ENCODE data around the gene CPNE5. TPM values are rescaled to one million over a fixed set of nuclear protein-coding genes. Genes with fewer than 3 reads are reported as not detected.

Gene CPNE5
- total and polyA plus RNA-seq, 4 donors: 0.93 to 5.2 (median 3.8) TPM

- no peak overlapping the region for H3K9ac ChIP-seq (ENCODE audit: insufficient read depth in 1 of 2, low read length in 2 of 2)
- H3K4me1 ChIP-seq (ENCODE audit: control insufficient read depth in 5 of 5, insufficient read depth in 5 of 5, low read length in 5 of 5): peaks cover 0 to 9% (median 4%) of the 10 kb centered on the region in 5 donors
- no peak overlapping the region for H3K27ac ChIP-seq (ENCODE audit: low read depth in 1 of 2, low read length in 1 of 2)
- WGBS, 2 donors: 82 to 89% methylated on average over 14 of the region's 14 CpGs
- H3K27me3 ChIP-seq (ENCODE audit: control insufficient read depth in 3 of 3, insufficient read depth in 3 of 3, low read length in 2 of 3): no peaks in the 10 kb centered on the region
- no peaks in the 10 kb centered on the region for H3K9me3 ChIP-seq (ENCODE audit: control insufficient read depth in 4 of 4, insufficient read depth in 3 of 4, low read length in 3 of 4)
- ATAC-seq (ENCODE audit: insufficient read depth, low FRiP score) (no peak), DNase-seq (no peak)
- TF ChIP-seq, protein P1, sequence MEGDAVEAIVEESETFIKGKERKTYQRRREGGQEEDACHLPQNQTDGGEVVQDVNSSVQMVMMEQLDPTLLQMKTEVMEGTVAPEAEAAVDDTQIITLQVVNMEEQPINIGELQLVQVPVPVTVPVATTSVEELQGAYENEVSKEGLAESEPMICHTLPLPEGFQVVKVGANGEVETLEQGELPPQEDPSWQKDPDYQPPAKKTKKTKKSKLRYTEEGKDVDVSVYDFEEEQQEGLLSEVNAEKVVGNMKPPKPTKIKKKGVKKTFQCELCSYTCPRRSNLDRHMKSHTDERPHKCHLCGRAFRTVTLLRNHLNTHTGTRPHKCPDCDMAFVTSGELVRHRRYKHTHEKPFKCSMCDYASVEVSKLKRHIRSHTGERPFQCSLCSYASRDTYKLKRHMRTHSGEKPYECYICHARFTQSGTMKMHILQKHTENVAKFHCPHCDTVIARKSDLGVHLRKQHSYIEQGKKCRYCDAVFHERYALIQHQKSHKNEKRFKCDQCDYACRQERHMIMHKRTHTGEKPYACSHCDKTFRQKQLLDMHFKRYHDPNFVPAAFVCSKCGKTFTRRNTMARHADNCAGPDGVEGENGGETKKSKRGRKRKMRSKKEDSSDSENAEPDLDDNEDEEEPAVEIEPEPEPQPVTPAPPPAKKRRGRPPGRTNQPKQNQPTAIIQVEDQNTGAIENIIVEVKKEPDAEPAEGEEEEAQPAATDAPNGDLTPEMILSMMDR (IDR thresholded peaks at IDR 0.05; ENCODE audit: control extremely low read depth, extremely low read depth): no peak
- no peaks in the 10 kb centered on the region for H3K36me3 ChIP-seq (ENCODE audit: control insufficient read depth in 4 of 4, insufficient read depth in 4 of 4, low read length in 4 of 4)
- H3K4me3 ChIP-seq: no peak overlapping the region
Observed at GRCh38 chr6:36821581-36822335, 17.5 kb downstream of the CPNE5 start.

DNA sequence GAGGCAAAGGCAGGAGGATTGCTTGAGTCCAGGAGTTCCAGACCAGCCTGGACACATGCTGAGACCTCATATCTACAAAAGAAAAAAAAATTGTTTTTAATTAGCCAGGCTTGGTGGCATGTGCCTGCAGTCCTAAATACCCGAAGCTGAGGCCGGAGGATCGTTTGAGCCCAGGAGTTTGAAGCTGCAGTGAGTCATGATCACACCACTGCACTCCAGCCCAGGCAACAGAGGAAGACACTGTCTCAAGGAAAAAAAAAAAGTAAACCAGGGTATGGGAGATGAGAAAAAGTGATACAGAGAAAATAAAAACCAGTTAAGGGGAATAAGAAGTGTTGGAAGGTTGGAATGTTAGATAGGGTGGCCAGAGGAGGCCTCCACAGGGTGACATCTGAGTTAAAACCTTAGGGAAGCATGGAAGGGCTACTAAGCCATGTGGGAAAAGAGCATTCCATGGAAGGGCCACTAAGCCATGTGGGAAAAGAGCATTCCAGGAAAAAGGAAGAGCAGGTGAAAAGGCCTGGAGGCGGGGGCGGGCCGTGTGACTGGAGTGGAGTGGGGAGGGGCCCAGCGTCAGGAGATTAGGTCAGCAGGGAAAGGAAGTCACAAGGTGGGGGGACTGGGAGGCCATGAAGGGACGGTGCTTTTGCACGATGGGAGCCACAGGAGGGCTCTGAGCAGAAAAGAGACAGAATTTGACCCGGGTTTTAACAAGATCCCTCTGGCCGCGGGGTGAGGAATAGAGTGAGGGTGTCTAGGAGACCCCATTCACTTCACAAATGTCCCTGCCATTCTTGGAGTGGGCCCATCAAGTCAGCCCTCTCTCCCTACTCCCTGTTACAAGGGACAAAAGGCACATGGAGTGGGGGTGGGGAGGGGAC is 18.3 kb downstream of the CPNE5 start:
- DNase-seq: peak in 1 of 3 donors; percentile 24
- no peak overlapping the region for H3K4me3 ChIP-seq
- TF ChIP-seq, protein P1 (IDR thresholded peaks at IDR 0.05; ENCODE audit: control extremely low read depth, extremely low read depth): no peak
- no peak overlapping the region for H3K9ac ChIP-seq (ENCODE audit: insufficient read depth in 1 of 2, low read length in 2 of 2)
- WGBS, 2 donors: 77 to 81% methylated on average over 12 of the region's 12 CpGs
- no peaks in the 10 kb centered on the region for H3K27me3 ChIP-seq (ENCODE audit: control insufficient read depth in 3 of 3, insufficient read depth in 3 of 3, low read length in 2 of 3)
- H3K36me3 ChIP-seq (ENCODE audit: control insufficient read depth in 4 of 4, insufficient read depth in 4 of 4, low read length in 4 of 4): no peaks in the 10 kb centered on the region
- no peaks in the 10 kb centered on the region for H3K9me3 ChIP-seq (ENCODE audit: control insufficient read depth in 4 of 4, insufficient read depth in 3 of 4, low read length in 3 of 4)
- ATAC-seq (ENCODE audit: insufficient read depth, low FRiP score): no peak
- peaks cover 0 to 9% (median 1%) of the 10 kb centered on the region in 5 donors for H3K4me1 ChIP-seq (ENCODE audit: control insufficient read depth in 5 of 5, insufficient read depth in 5 of 5, low read length in 5 of 5)
- H3K27ac ChIP-seq (ENCODE audit: low read depth in 1 of 2, low read length in 1 of 2): no peak overlapping the region

GRCh38 chr6:36818756-36819155 is 20.5 kb downstream of the CPNE5 start:
- Histone ChIP-seq H3K4me3 (no peak overlapping the region), H3K4me1 (ENCODE audit: control insufficient read depth in 5 of 5, insufficient read depth in 5 of 5, low read length in 5 of 5) (peaks cover 0 to 4% (median 0%) of the 10 kb centered on the region in 5 donors), H3K9me3 (ENCODE audit: control insufficient read depth in 4 of 4, insufficient read depth in 3 of 4, low read length in 3 of 4) (no peaks in the 10 kb centered on the region), H3K27ac (ENCODE audit: low read depth in 1 of 2, low read length in 1 of 2) (no peak overlapping the region), H3K27me3 (ENCODE audit: control insufficient read depth in 3 of 3, insufficient read depth in 3 of 3, low read length in 2 of 3) (no peaks in the 10 kb centered on the region), H3K9ac (ENCODE audit: insufficient read depth in 1 of 2, low read length in 2 of 2) (no peak overlapping the region), H3K36me3 (ENCODE audit: control insufficient read depth in 4 of 4, insufficient read depth in 4 of 4, low read length in 4 of 4) (no peaks in the 10 kb centered on the region)
- WGBS, 2 donors: 77 to 85% methylated on average over 4 of the region's 4 CpGs
- DNase-seq (no peak), ATAC-seq (ENCODE audit: insufficient read depth, low FRiP score) (no peak)
- TF ChIP-seq, protein P1 (IDR thresholded peaks at IDR 0.05; ENCODE audit: control extremely low read depth, extremely low read depth): no peak

Data from lung (tissue), 12 donors.